GM19351 (cell line): ENCODE measurements around the gene LEMD2.

Experiments used
- ATAC-seq: cut with Tn5 transposase; IDR thresholded peaks from one replicate; pipeline ENCODE4 v1.9.1; 2021; ENCODE audit warnings: mild to moderate bottlenecking, moderate library complexity; ENCODE audit not compliant: unreplicated experiment

LEMD2 gene

DNA sequence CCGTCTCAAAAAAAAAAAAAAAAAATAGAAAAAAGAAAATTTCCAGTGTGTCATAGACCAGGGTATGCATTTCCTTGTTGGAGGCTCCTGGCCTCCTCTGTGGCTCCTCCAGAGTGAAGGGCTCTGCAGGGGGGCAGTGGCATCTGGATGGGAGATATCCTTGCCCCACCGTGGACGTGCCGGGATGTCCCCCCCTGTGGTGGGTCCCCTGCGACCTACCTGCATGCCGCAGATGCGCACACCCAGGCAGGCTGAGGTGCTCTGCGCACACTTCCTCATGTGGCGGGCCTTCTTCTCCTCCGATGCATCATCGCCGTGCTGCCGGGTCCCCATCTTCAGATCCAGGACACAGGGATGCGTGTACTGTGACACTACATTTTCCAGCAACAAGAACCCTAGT lies 63.7 kb downstream of the LEMD2 start:
- no peak for ATAC-seq

DNA sequence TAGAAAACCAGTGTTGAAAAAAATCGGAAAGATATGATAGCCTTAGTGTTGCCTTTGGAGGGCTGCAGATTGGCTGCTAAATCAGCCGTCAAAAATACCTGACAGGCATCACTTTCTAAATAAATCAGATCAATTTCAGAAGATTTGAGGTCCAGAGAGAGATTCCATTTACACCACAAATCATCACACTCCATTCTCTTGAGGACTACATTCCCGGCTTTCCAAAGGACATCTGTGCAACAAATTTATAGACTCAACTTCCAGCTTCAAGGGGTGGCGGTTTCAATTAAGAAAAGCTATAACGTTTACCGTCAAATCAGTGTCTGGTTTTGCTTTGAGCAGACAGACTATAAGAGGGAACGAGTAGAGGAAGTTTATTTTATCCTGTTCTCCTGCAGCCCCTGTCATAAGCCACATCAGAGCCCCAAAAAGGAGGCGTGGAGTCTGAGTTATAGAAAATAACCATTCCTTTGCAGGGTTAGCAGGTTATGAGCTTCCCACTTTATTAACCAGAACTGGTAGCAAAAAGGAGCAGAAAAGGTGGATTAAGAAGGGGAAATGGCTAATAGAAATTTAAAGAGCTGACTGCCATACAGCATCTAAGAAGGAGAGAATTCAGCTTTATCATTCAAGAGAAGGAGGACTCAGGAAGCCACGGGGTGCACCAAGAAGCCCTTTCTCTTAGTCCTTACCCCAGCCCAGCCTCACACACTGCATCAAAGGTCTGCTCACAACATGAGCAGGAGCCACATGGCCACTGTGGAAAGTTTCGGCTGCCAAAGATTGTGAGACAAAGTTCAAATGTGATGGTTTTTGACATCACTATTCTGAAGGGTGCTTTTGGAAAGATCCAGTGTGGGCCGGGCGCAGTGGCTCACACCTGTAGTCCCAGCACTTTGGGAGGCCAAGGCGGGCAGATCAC lies 64.6 kb downstream of the LEMD2 start:
- ATAC-seq, result no peak

DNA sequence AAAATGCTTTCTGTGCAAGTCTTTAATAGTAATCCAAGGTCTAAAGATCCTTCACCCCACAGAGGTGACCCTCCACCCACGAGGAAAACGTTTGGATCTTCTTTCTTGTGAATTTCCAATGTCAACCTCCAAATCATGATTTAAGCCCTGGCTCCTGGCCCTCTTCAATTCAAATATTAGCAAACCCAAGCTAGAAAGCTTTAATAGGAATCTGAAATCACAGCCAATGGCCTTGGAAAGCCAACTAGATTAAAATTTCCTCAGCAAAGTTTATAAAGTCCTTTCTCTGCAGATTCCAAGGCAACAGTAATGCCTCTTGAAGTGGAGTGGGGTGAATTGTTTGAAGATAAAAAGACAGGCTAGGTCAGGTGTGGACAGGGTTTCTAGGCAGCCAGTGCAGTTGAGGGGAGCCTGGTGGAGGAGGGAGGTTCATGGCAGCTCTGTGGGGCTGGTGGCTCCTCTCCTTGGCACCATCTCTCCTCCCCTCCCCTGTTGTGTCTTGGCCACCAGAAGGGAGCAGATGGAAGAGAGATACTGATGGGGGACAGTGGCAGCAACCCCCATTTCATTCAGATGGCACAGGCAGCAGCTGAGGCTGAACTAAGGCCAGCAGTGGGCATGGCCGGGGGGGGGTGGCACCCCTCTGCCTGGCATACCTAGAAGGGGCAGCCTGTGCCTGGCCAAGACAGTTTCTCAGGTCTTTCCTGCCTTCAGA lies 65.4 kb downstream of the LEMD2 start:
- no peak for ATAC-seq

DNA sequence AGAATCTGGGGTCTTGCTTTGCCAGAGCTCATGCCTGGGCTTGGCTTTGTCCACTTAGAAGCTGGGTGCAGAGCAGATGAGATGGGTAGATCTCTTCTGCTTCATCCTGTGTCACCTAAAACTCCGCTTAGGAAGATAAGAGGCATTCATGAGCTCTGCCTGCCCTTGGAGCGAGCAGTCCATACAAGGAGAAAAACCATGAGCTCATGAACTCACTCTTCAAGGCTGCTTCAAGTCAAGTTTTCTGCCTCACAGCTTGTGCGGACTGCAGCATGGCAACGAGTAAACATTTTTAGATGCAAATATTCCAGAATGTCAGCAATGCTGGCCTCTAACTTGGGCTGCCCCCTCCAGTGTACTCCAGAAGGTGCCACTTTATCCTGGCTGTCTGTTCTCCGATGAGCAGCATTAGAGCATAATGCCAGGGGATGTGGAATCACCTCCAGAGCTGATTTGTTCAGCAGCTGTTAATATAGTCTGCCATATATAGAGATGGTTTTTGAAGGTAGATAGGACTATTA lies 66.8 kb downstream of the LEMD2 start:
- ATAC-seq, result no peak

DNA sequence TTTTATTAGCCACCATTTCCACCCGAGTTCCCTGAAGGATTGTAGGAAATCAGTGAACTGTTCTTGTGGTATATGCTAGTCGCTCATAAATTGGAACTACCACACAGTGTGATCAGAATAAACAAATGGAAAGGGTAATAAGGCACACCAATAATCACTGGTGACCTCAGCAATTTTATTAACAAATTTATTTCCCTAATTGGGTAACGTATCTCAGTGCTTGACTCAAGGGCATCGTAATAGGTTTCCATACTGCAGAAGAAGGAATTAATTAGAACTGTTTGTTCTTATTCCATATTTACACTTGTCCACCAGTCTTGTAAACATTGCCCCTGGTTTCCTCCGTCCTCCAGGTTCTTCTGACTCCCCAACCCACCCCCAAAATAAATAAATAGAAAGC lies 67.4 kb downstream of the LEMD2 start:
- no peak for ATAC-seq
